GM12873 (cell line): ENCODE measurements around the gene TMEM245.

Experiments used
- CTCF ChIP-seq: IDR thresholded peaks from 2 replicates; pipeline ENCODE4 v1.5.1; 2012; ENCODE audit warnings: low read depth, mild to moderate bottlenecking, moderate library complexity, low read length, control low read depth; ENCODE audit not compliant: insufficient read depth; ENCODE audit errors: missing control alignments

TMEM245 gene

GRCh38 chr9:109060191-109060590, 59.6 kb downstream of the TMEM245 start:
- no peak for TF ChIP-seq CTCF

- no peak for TF ChIP-seq CTCF
Measured at GRCh38 chr9:109052416-109052815, 67.3 kb downstream of the TMEM245 start.

- TF ChIP-seq CTCF = no peak
Measured at GRCh38 chr9:109051733-109052132, 68.0 kb downstream of the TMEM245 start.

GRCh38 chr9:109050444-109050843, 69.3 kb downstream of the TMEM245 start:
- TF ChIP-seq CTCF = no peak

GRCh38 chr9:109048822-109049221, 70.9 kb downstream of the TMEM245 start:
- no peak for TF ChIP-seq CTCF

- no peak for TF ChIP-seq CTCF
Measured at GRCh38 chr9:109047259-109047658, 72.5 kb downstream of the TMEM245 start.

GRCh38 chr9:109046346-109046745, 73.4 kb downstream of the TMEM245 start:
- no peak for TF ChIP-seq CTCF
